Measurements from ENCODE around the gene SMPD1. TPM values are rescaled to one million over a fixed set of nuclear protein-coding genes. Genes with fewer than 3 reads are reported as not detected.

The SMPD1 gene
- total and polyA plus RNA-seq, 2 of the 4 experiments (the other 2 are of a cell fraction), result 19.5 to 108 TPM

DNA sequence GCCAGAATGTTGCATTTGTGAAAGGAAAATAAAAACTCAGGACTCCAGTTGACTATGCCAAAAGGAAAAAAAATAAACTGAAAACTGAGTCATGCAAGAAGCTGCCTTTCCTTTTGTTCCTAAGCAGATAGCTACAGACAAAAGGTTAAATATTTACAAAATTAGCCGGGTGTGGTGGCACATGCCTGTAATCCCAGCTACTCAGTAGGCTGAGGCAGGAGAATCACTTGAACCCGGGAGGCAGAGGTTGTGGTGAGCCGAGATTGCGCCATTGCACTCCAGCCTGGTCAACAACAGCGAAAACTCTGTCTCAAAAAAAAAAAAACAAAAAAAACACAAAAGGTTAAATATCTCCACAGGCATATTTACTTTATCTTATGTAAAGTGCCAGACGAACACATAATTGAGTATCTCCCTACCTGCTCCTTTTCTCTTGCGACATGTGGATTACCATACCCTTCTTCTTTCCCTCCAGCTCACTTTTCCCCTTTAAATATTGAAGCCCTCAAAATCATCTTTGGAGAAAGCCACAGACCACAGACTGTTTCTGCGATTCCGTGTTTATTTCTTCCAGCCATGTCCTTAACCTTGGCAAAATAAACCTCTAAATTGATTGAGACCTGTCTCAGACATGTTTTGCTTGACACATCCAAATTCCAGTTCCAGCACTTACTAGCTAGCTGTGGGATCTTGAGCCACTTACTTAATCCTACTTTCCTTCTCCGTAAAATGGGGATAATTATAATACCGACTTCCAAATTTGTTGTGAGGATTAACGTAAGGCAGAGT, 2.3 kb upstream of the SMPD1 start:
- Histone ChIP-seq H3K4me2 (ENCODE audit: low read depth, low read length) (no peak overlapping the region; the same call in none of the 2 replicates), H3K4me3 (ENCODE audit: insufficient read depth, low read depth, low read length) (no peak overlapping the region), H2BK20ac (ENCODE audit: low read depth, low read length) (peak overlapping the region; percentile 62), H4K8ac (ENCODE audit: low read depth in 2 of 2, low read length in 2 of 2) (peak overlapping the region in 1 of 2 experiments; percentile 62; a peak in 2 of 4 replicates), H2BK5ac (ENCODE audit: low read depth, low read length, poor library complexity, severe bottlenecking) (peak overlapping the region; percentile 31), H3K79me1 (ENCODE audit: low read depth in 1 of 2, low read length in 2 of 2) (peaks cover 4 to 25% of the 10 kb centered on the region in 2 experiments; a peak in 2 of 4 replicates), H3K9me3 (ENCODE audit: control insufficient read depth, insufficient read depth, low read length) (no peaks in the 10 kb centered on the region), H3K9ac (ENCODE audit: low read depth, low read length) (no peak overlapping the region), H3K56ac (ENCODE audit: extremely low read depth, insufficient read depth, low read length) (peak overlapping the region; percentile 11; the same call in 1 of the 2 replicates), H4K20me1 (ENCODE audit: insufficient read depth, low read length) (no peaks in the 10 kb centered on the region), H3K23ac (ENCODE audit: low read depth, low read length) (no peak overlapping the region), H3K4me1 (ENCODE audit: control insufficient read depth, insufficient read depth, low read length) (peaks cover 6% of the 10 kb centered on the region), H2AK9ac (replicated peaks; ENCODE audit: low read depth, low read length, poor library complexity) (no peak overlapping the region), H3K14ac (replicated peaks; ENCODE audit: low read depth, low read length) (peak overlapping the region; percentile 57; the same call in 1 of the 2 replicates), H2BK15ac (ENCODE audit: low read depth, low read length) (no peak overlapping the region), H3K18ac (ENCODE audit: low read depth, low read length) (no peak overlapping the region), H2AK5ac (ENCODE audit: low read depth, low read length) (no peak overlapping the region), H4K5ac (ENCODE audit: low read depth, low read length) (no peak overlapping the region), H4K91ac (ENCODE audit: insufficient read depth, low read depth, low read length) (peak overlapping the region; percentile 23; the same call in 1 of the 2 replicates), H3K27ac (ENCODE audit: insufficient read depth, low read length) (no peak overlapping the region), H3K4ac (ENCODE audit: low read depth, low read length) (peak overlapping the region; percentile 25; the same call in 1 of the 2 replicates), H2BK120ac (ENCODE audit: low read depth, low read length) (0 out of 2 replicates have a peak overlapping the region, but pooled peaks have one; percentile 25), H3K9me1 (ENCODE audit: insufficient read depth, low read length) (peaks cover 14% of the 10 kb centered on the region), H3K27me3 (ENCODE audit: control insufficient read depth, insufficient read depth, low read length) (no peaks in the 10 kb centered on the region), H3K36me3 (ENCODE audit: control insufficient read depth, insufficient read depth, low read length) (no peaks in the 10 kb centered on the region), H2AFZ (replicated peaks; ENCODE audit: low read length, poor library complexity) (no peak overlapping the region)
- ATAC-seq (ENCODE audit: low read depth) (no peak), DNase-seq (peak; percentile 51)
- ChIA-PET CTCF (interaction anchor here (1.0 to 4.2 kb wide), 4 partner anchors 9 to 89 kb away, joined by 3 to 16 read pairs (median 10); no protein-coding TSS in a partner anchor), POLR2A (ENCODE audit: unreplicated experiment) (interaction anchor here (0.6 kb wide), 1 partner anchor 56 kb away, joined by 5 read pairs; no protein-coding TSS in a partner anchor)
- dilution Hi-C loops (cut with HindIII; ENCODE audit: low sequenced_read_pairs, unreplicated experiment), result no loop called here
- in situ Hi-C loops (cut with MboI; ENCODE audit: low sequenced_read_pairs), result loop anchor here (10.0 kb wide), 1 partner anchor 297 kb away; the partner anchor contains the start of gene MRPL17
- BruUV-seq (replicated peaks), result no TSS peak
- TF ChIP-seq BHLHE40 (IDR thresholded peaks at IDR 0.05; ENCODE audit: low read depth, low read length) (peak; percentile 42; the same call in 1 of the 2 replicates), NFE2L2 (IDR thresholded peaks at IDR 0.05; ENCODE audit: low read depth, low read length) (no peak)
- intact Hi-C loops (cut with micrococcal nuclease), result no loop called here
- 69% methylated on average over 6 of the region's 12 CpGs; no CpG with 5 or more reads in 1 of the 2 experiments for WGBS, 2 experiments (ENCODE audit: extremely low coverage in 2 of 2, insufficient read length in 1 of 2)
